Fibroblast of mammary gland (primary cell): ENCODE results near the gene GABRB3.

Experiments
- DNase-seq: peaks from one replicate; pipeline ENCODE4 v3.0.0-alpha.2; 2010; ENCODE audit warnings: low read depth
- H3K4me3 ChIP-seq: 2 replicates; pipeline ENCODE4 v1.5.1; 2011; ENCODE audit warnings: low read depth, mild to moderate bottlenecking, low read length, moderate library complexity; ENCODE audit not compliant: control insufficient read depth
- CTCF ChIP-seq: conservative IDR thresholded peaks from 2 replicates; pipeline ENCODE4 v1.5.1; 2011; ENCODE audit warnings: low read depth, low read length, inconsistent platforms; ENCODE audit not compliant: control insufficient read depth, insufficient read depth

GABRB3 gene

DNA sequence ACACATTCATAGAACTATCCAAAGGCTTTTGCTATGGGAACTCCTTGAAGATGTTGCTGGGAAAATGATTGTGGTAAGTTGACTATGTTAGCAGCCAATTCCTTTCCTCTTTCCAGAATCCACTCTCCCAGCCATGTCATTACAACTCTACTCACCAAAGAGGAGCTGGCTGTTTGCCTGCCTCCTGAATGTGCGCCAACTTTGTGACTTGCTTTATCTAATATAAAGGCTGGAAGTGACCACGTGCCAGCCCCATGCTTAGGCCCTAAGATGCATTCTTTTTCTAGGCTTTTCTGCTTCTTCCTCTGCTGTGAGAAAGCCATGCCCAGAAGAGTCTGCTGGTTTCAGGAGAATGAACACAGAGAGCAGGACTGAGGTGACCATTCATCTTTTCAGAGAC lies 182.2 kb downstream of the GABRB3 start:
- no peak overlapping the region for H3K4me3 ChIP-seq
- no peak for DNase-seq
- no peak for TF ChIP-seq CTCF

- no peak for DNase-seq
- no peak for TF ChIP-seq CTCF
- H3K4me3 ChIP-seq, result no peak overlapping the region
These were observed 190.0 kb downstream of the GABRB3 start for GRCh38 chr15:26582840-26583239.

GRCh38 chr15:26580943-26581342 lies 191.9 kb downstream of the GABRB3 start:
- no peak for TF ChIP-seq CTCF
- no peak overlapping the region for H3K4me3 ChIP-seq

DNA sequence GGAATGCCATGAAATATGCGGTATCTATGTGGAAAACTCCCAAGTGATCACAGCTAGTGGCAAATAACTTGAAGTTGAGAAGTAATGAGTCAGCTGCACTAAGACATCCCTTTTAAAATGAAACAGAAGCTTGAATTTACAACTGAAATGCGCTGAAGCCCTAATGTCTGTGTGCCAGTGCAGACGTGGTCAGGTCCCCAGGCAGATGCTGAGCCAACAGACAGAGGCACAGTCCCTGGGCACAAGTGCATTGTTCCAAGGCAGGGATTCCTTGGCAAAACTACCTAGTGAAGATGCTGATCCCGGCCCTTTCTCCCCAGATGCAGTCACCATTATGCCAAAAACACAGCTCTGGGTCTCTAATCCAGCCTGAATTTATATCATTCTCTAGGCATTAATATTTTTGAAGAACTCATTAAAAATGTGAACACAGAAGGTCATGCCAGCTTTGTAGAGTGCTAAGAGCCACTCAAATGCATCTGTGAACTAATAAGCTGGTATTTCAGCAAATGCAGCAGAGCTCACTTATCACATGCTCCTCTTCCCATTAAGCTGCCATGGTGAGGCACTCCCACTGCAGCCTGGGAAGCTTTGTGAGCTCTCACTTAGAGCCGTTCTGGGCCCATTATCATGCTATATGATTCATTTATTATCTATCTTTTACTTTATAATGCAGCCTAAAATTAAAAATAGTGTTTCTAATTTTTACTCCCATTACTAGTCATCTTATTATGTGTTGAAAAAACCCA lies 200.1 kb downstream of the GABRB3 start:
- no peak overlapping the region for H3K4me3 ChIP-seq
- TF ChIP-seq CTCF, result no peak
- no peak for DNase-seq

More at GRCh38 chr15:26580943-26581342, 191.9 kb downstream of the GABRB3 start:
- no peak for DNase-seq

- no peak for TF ChIP-seq CTCF
- H3K4me3 ChIP-seq, result no peak overlapping the region
- DNase-seq, result no peak
These were observed 201.5 kb downstream of the GABRB3 start for GRCh38 chr15:26571346-26571745.

- DNase-seq, result no peak
- TF ChIP-seq CTCF, result no peak
- no peak overlapping the region for H3K4me3 ChIP-seq
These were observed 207.3 kb downstream of the GABRB3 start for GRCh38 chr15:26565542-26565941.

DNA sequence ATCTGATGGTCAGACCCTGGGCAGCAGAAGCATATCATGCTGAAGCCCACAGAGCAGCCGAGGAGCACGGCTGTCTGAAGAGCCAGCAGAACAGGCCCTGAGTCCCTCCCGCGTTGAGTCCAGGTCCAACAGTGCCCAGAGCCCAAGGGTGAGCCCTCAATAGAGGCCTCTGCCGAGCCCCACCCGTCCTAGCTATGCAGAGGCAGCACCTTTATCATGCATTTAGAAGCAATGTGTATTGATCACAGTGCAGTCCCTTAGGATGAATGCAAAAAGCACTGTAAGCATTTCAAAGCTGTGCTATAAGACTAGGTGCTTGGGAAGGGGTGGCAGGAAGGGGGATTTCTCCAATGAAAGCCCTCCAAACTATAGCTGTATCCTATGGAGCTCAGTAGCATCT lies 208.5 kb downstream of the GABRB3 start:
- TF ChIP-seq CTCF, result no peak
- H3K4me3 ChIP-seq, result no peak overlapping the region
- no peak for DNase-seq
